ENCODE data around the gene CGA. TPM values are rescaled to one million over a fixed set of nuclear protein-coding genes. Genes with fewer than 3 reads are reported as not detected.
"Not testable (repeated sequence)": the region's sequence is repeated elsewhere in the genome, so short reads cannot be mapped to it uniquely, and the experiment has no call there.

The CGA gene
- total RNA-seq = not detected

DNA sequence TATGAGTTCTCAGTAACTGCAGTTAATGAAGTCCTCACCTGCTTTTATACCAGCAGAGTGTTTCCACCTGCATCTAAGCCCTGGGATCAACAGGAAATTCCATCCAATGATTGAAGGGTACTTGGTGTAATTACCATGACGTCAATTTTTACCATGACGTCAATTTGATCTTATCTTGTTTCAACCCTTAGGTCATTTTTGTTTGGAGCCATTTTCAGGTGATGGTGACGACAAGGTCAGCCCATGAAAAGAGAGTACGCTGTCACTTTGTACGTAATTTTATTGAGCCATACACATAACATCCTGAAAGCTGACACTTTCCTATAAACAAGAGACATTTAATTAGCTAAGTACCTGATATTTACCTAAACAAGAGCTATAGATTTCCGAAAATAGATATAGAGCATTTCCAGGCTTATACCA lies at the start of gene CGA:
CGA (minus strand) TSS at position 20 of the 423 bp plus-strand sequence. CDS start 6,906 bp downstream, outside the sequence.
- Histone ChIP-seq H3K9me3 (no peaks in the 10 kb centered on the region), H3K4me1 (ENCODE audit: control insufficient read depth in 1 of 2, low read depth in 2 of 2) (no peaks in the 10 kb centered on the region), H3K4me3 (no peak within 1 kb of the TSS), H3K36me3 (no peaks in the 10 kb centered on the region), H3K27me3 (replicated peaks; ENCODE audit: insufficient read depth) (no peaks in the 10 kb centered on the region), H3K27ac (no peak within 1 kb of the TSS)
- TF ChIP-seq, protein P1, sequence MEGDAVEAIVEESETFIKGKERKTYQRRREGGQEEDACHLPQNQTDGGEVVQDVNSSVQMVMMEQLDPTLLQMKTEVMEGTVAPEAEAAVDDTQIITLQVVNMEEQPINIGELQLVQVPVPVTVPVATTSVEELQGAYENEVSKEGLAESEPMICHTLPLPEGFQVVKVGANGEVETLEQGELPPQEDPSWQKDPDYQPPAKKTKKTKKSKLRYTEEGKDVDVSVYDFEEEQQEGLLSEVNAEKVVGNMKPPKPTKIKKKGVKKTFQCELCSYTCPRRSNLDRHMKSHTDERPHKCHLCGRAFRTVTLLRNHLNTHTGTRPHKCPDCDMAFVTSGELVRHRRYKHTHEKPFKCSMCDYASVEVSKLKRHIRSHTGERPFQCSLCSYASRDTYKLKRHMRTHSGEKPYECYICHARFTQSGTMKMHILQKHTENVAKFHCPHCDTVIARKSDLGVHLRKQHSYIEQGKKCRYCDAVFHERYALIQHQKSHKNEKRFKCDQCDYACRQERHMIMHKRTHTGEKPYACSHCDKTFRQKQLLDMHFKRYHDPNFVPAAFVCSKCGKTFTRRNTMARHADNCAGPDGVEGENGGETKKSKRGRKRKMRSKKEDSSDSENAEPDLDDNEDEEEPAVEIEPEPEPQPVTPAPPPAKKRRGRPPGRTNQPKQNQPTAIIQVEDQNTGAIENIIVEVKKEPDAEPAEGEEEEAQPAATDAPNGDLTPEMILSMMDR (IDR thresholded peaks at IDR 0.05) = no peak
- ATAC-seq (ENCODE audit: insufficient number of reproducible peaks, low FRiP score, low read depth) (no peak), DNase-seq (ENCODE audit: low spot score) (no peak)

DNA sequence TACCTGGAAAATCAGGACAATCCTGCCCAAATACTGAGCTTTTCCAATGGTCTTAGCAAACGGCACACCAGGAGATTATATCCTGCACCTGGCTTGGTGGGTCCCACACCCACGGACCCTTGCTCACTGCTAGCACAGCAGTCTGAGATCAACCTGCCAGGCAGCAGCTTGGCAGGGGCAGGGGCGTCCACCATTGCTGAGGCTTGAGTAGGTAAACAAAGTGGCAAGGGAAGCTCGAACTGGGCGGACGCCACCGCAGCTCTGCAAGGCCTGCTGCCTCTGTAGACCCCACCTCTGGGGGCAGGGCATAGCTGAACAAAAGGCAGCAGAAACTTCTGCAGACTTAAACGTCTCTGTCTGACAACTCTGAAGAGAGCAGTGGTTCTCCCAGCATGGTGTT lies 45.0 kb upstream of the CGA start:
- H3K27ac ChIP-seq; H3K36me3 ChIP-seq; H3K27me3 ChIP-seq (replicated peaks; ENCODE audit: insufficient read depth); H3K4me1 ChIP-seq (ENCODE audit: control insufficient read depth in 1 of 2, low read depth in 2 of 2); H3K9me3 ChIP-seq; ATAC-seq (ENCODE audit: insufficient number of reproducible peaks, low FRiP score, low read depth); DNase-seq (ENCODE audit: low spot score); H3K4me3 ChIP-seq: not testable (repeated sequence)

DNA sequence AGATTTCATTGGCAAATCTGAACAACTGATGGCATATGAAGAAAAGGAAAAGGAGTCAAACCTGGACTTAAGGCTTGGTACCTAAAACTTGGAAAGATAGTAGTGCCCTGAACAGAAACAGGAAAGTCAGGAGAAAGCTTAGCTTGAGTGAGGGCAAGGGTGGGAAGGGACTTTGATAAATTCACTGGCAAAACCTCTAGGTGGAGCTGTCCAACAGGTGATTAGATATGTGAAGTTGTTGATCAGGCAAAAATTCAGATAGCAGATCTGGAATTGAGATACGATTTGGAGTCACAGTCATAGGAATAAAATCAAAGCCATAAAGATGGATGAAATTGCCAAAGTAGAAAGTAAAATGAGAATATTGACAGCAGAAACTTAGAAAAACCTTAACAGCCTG lies 44.3 kb upstream of the CGA start:
- Histone ChIP-seq H3K4me3 (no peak overlapping the region), H3K4me1 (ENCODE audit: control insufficient read depth in 1 of 2, low read depth in 2 of 2) (no peaks in the 10 kb centered on the region), H3K36me3 (no peaks in the 10 kb centered on the region), H3K9me3 (no peaks in the 10 kb centered on the region), H3K27me3 (replicated peaks; ENCODE audit: insufficient read depth) (no peaks in the 10 kb centered on the region), H3K27ac (no peak overlapping the region)
- ATAC-seq (ENCODE audit: insufficient number of reproducible peaks, low FRiP score, low read depth) (peak; percentile 50), DNase-seq (ENCODE audit: low spot score) (no peak)
- TF ChIP-seq, protein P1 (IDR thresholded peaks at IDR 0.05) = peak; percentile 63

DNA sequence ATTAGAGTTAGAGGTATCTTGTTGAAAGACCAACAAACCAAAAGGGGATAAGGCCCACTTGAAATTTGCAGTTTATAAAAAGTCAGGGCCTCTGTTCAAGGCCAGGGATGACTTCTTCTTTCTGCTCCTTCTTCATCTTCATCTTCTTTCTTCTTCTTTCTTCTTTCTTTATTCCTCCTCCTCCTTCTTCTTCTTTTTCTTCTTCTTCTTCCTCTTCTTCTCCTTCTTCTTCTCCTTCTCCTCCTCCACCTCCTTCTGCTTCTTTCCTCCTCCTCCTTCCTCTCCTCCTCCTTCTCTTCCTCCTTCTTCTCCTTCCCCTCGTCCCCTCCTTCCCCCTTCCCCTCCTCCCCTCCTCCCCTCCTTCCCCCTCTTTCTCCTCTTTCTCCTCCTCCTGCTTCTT lies 42.1 kb upstream of the CGA start:
- no peak for DNase-seq (ENCODE audit: low spot score)
- no peak for ATAC-seq (ENCODE audit: insufficient number of reproducible peaks, low FRiP score, low read depth)
- no peak overlapping the region for H3K4me3 ChIP-seq
- no peaks in the 10 kb centered on the region for H3K9me3 ChIP-seq
- H3K27me3 ChIP-seq (replicated peaks; ENCODE audit: insufficient read depth) = no peaks in the 10 kb centered on the region
- H3K36me3 ChIP-seq = no peaks in the 10 kb centered on the region
- H3K27ac ChIP-seq = no peak overlapping the region
- no peaks in the 10 kb centered on the region for H3K4me1 ChIP-seq (ENCODE audit: control insufficient read depth in 1 of 2, low read depth in 2 of 2)
- TF ChIP-seq, protein P1 (IDR thresholded peaks at IDR 0.05) = no peak

DNA sequence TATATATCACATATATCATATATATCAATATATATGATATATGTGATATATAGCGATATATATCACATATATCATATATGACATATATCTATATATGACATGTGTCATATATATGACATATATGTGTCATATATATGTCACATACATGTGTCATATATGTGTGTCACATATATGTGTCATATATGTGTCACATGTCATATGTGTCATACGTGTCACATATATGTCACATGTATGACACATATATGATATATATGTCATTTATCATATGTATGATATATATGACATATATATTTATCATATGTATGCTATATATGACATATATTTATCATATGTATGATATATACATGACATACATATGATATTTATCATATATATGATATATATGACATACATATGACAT lies 32.8 kb upstream of the CGA start:
- DNase-seq (ENCODE audit: low spot score) = no peak
- Histone ChIP-seq H3K9me3 (no peaks in the 10 kb centered on the region), H3K4me3 (no peak overlapping the region), H3K27me3 (replicated peaks; ENCODE audit: insufficient read depth) (no peaks in the 10 kb centered on the region), H3K27ac (no peak overlapping the region), H3K36me3 (no peaks in the 10 kb centered on the region), H3K4me1 (ENCODE audit: control insufficient read depth in 1 of 2, low read depth in 2 of 2) (no peaks in the 10 kb centered on the region)
- TF ChIP-seq, protein P1 (IDR thresholded peaks at IDR 0.05) = no peak
- ATAC-seq (ENCODE audit: insufficient number of reproducible peaks, low FRiP score, low read depth) = no peak

DNA sequence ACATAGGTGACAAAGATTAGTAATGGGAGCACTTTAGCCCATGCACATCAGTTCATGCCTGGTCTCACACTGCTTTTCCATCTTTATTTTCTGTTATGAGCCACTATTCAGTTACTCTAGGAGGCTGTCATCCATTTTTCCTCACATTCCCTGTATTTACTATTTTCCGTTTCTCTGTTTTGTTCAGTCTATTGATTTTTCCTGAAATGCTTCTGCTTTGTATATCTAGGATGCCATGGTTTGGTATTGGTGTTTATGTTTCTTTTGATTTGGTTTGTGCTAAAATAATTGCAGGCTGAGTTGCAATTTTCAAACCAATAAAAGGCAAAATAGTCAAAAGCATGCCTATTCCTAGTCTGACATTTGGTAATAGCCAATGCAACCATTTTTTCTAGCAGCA lies 31.6 kb upstream of the CGA start:
- DNase-seq (ENCODE audit: low spot score) = no peak
- no peaks in the 10 kb centered on the region for H3K36me3 ChIP-seq
- no peaks in the 10 kb centered on the region for H3K4me1 ChIP-seq (ENCODE audit: control insufficient read depth in 1 of 2, low read depth in 2 of 2)
- no peak for ATAC-seq (ENCODE audit: insufficient number of reproducible peaks, low FRiP score, low read depth)
- H3K9me3 ChIP-seq = no peaks in the 10 kb centered on the region
- H3K27ac ChIP-seq = no peak overlapping the region
- H3K4me3 ChIP-seq = no peak overlapping the region
- TF ChIP-seq, protein P1 (IDR thresholded peaks at IDR 0.05) = no peak
- H3K27me3 ChIP-seq (replicated peaks; ENCODE audit: insufficient read depth) = no peaks in the 10 kb centered on the region
